Calu3 (cell line): ENCODE data around the gene APOO. TPM values are rescaled to one million over a fixed set of nuclear protein-coding genes. Genes with fewer than 3 reads are reported as not detected.

Experiments
- BruUV-seq: library from RNA; stranded (reverse); fragments of 400-500 nt; replicated peaks from 2 replicates; lab custom pipeline; 2021; lab: Mats Ljungman, UMichigan
- CTCF ChIA-PET: fragments of 300-600 bp; sonication (Branson Sonifier 250); formaldehyde crosslinking; loops from one replicate; lab custom pipeline; 2022; ENCODE audit warnings: antibody characterized with exemption; lab: Charles Lee
- DNase-seq: peaks from one replicate; pipeline ENCODE4 v3.0.0; 2022
- H3K27ac Mint-ChIP-seq: one replicate; pipeline ENCODE4 v1.8.0; 2022; ENCODE audit warnings: mixed read lengths; ENCODE audit not compliant: unreplicated experiment
- H3K27me3 Mint-ChIP-seq: one replicate; pipeline ENCODE4 v1.8.0; 2022; ENCODE audit warnings: mixed read lengths; ENCODE audit not compliant: unreplicated experiment
- H3K36me3 Mint-ChIP-seq: one replicate; pipeline ENCODE4 v1.8.0; 2022; ENCODE audit warnings: mild to moderate bottlenecking, moderate library complexity, mixed read lengths; ENCODE audit not compliant: insufficient read depth, unreplicated experiment
- H3K4me1 Mint-ChIP-seq: one replicate; pipeline ENCODE4 v1.8.0; 2022; ENCODE audit warnings: mild to moderate bottlenecking, low read depth, mixed read lengths; ENCODE audit not compliant: unreplicated experiment
- H3K4me3 Mint-ChIP-seq: one replicate; pipeline ENCODE4 v1.8.0; 2022; ENCODE audit warnings: mild to moderate bottlenecking, low read depth, moderate library complexity, mixed read lengths; ENCODE audit not compliant: unreplicated experiment
- H3K9me3 Mint-ChIP-seq: one replicate; pipeline ENCODE4 v1.8.0; 2022; ENCODE audit warnings: low read depth, mixed read lengths; ENCODE audit not compliant: unreplicated experiment
- intact Hi-C: fragments of 100-400 bp; cut with micrococcal nuclease; formaldehyde crosslinking; loops from one replicate; pipeline ENCODE4 v1.10.0; 2022; ENCODE audit not compliant: unreplicated experiment
- total RNA-seq: library from RNA; stranded (reverse); gene quantifications from 2 replicates; pipeline ENCODE4 v1.2.3, GENCODE V29; 2022
- TF ChIP-seq, protein P1 (sequence below): fragments of 200-600 bp; IDR thresholded peaks from one replicate; pipeline ENCODE4 v1.8.0; 2022; ENCODE audit warnings: antibody characterized with exemption; ENCODE audit not compliant: unreplicated experiment

The APOO gene
- total RNA-seq, 1 experiment from 2014 or later: 46.8 TPM

DNA sequence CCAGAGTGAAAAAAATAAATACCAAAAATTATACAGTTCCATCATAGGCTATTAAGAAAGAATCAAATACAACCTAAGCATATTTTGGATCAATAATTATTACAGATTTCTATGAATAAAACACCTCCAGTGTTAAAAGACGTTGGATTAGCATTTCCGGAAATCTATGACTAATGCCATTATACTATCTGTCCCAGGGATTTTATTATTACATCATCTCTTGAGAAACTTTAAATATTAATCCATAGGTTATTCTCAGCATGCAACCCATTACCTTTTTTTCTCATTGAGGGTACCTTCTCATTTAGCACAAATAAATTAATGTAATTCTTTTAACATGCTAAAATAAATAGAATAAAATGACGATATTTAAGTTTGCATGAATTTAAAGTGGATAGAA is 44.7 kb upstream of the APOO start:
- Mint-ChIP-seq H3K27me3 (no peaks in the 10 kb centered on the region), H3K36me3 (no peaks in the 10 kb centered on the region), H3K27ac (peak overlapping the region; percentile 77), H3K9me3 (no peaks in the 10 kb centered on the region), H3K4me3 (no peak overlapping the region), H3K4me1 (peaks cover 11% of the 10 kb centered on the region)
- TF ChIP-seq, protein P1, sequence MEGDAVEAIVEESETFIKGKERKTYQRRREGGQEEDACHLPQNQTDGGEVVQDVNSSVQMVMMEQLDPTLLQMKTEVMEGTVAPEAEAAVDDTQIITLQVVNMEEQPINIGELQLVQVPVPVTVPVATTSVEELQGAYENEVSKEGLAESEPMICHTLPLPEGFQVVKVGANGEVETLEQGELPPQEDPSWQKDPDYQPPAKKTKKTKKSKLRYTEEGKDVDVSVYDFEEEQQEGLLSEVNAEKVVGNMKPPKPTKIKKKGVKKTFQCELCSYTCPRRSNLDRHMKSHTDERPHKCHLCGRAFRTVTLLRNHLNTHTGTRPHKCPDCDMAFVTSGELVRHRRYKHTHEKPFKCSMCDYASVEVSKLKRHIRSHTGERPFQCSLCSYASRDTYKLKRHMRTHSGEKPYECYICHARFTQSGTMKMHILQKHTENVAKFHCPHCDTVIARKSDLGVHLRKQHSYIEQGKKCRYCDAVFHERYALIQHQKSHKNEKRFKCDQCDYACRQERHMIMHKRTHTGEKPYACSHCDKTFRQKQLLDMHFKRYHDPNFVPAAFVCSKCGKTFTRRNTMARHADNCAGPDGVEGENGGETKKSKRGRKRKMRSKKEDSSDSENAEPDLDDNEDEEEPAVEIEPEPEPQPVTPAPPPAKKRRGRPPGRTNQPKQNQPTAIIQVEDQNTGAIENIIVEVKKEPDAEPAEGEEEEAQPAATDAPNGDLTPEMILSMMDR: no peak
- DNase-seq: no peak
- TSS peak; percentile 41 for BruUV-seq
- intact Hi-C loops: no loop called here
- CTCF ChIA-PET: interaction anchor here (0.5 kb wide), 1 partner anchor 73 kb away, joined by 3 read pairs; no protein-coding TSS in a partner anchor

DNA sequence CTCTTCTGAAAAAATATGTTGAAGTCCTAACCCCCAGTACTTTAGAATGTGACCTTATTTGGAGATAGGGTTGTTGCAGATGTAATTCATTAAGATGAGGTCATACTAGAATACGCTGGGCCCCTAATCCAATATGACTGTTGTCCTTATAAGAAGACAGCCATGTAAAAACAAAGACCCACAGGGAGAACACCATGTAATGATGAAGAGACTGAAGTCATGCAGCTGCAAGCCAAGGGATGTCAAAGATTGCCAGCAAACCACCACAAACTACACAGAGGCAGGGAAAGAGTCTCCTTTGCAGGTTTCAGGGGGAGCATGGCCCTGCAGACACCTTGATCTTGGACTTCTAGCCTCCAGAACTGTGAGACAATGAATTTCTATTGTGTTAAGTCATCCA is 37.5 kb upstream of the APOO start:
- no peak overlapping the region for H3K4me3 Mint-ChIP-seq
- intact Hi-C loops: no loop called here
- CTCF ChIA-PET: interaction anchor here (0.6 kb wide), 1 partner anchor 269 kb away, joined by 4 read pairs; no protein-coding TSS in a partner anchor
- H3K9me3 Mint-ChIP-seq: no peaks in the 10 kb centered on the region
- TF ChIP-seq, protein P1: no peak
- H3K36me3 Mint-ChIP-seq: no peaks in the 10 kb centered on the region
- no peak overlapping the region for H3K27ac Mint-ChIP-seq
- no peaks in the 10 kb centered on the region for H3K4me1 Mint-ChIP-seq
- peaks cover 12% of the 10 kb centered on the region for H3K27me3 Mint-ChIP-seq
- BruUV-seq: no TSS peak
- no peak for DNase-seq

DNA sequence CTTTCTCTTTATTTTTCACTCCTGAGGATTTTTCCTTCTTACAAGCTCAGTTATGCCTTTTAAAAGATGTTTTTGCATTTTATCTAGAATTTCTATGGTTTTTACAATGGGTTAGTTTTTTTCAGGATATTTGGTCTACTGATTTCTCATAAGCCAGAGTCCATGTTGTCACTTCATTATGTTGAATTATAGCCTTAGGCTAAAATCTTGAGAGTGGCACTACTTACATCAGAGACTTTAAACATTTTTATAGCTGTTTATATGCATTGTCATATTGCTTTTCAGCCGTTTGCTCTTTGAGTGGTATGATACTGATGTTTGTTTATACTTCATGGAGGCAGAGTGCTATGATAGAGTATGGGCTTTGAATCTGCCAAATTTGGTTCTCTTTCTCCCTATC is 36.5 kb upstream of the APOO start:
- H3K4me1 Mint-ChIP-seq: no peaks in the 10 kb centered on the region

DNA sequence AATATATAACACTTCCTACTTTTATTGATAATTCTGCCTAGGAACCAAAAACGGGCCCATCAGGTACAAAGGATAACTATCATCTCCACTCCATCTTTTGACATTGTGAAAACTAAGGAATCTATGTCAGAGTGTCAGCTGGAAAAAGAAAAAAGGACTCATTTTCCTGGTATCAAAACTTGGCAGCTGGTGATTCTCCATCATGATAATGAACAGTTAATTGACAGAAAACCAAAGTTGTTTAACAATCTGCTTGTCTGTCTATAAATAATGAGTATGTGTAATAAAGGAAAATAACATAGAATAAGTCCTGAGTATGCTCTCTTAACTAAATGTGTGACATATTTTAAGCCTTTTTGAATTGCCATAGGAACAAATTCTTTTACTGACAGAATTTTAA is 31.5 kb upstream of the APOO start:
- TF ChIP-seq, protein P1: no peak
- Mint-ChIP-seq H3K4me3 (no peak overlapping the region), H3K4me1 (no peaks in the 10 kb centered on the region), H3K9me3 (no peaks in the 10 kb centered on the region), H3K36me3 (no peaks in the 10 kb centered on the region), H3K27me3 (peaks cover 12% of the 10 kb centered on the region), H3K27ac (no peak overlapping the region)
- CTCF ChIA-PET: no interaction called here
- DNase-seq: no peak
- intact Hi-C loops: no loop called here
- no TSS peak for BruUV-seq

More for the DNA sequence above, 36.5 kb upstream of the APOO start:
- intact Hi-C loops: no loop called here
- TF ChIP-seq, protein P1: no peak
- CTCF ChIA-PET: no interaction called here
- H3K36me3 Mint-ChIP-seq: no peaks in the 10 kb centered on the region
- no peaks in the 10 kb centered on the region for H3K9me3 Mint-ChIP-seq
- no peak overlapping the region for H3K27ac Mint-ChIP-seq
- H3K4me3 Mint-ChIP-seq: no peak overlapping the region
- DNase-seq: no peak
- peaks cover 12% of the 10 kb centered on the region for H3K27me3 Mint-ChIP-seq
- BruUV-seq: no TSS peak
